ENCODE data around the gene FOSB.
A peak's percentile ranks its signal among the peaks of the same experiment; 100 is the strongest.

The FOSB gene

DNA sequence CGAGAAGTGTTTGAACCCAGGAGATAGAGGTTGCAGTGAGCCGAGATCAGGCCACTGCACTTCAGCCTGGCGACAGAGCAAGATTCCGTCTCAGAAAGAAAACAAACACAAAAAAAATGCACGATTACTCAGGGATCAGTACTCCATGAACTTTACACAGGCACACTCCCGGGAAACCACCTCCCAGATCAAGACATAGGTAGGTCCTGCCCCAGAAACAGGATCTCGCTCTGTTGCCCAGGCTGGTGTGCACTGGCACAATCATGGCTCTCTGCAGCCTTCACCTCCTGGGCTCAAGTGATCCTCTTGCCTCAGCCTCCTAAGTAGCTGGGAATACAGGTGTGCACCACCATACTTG is 50.7 kb downstream of the FOSB start:
- H2BK12ac ChIP-seq (ENCODE audit: low read length in 2 of 2) = no peak overlapping the region
- no peak overlapping the region for H2AK5ac ChIP-seq (ENCODE audit: low read length, severe bottlenecking)
- H3K9me3 ChIP-seq (ENCODE audit: control insufficient read depth, low read length) = no peaks in the 10 kb centered on the region
- H3K18ac ChIP-seq (ENCODE audit: low read depth in 1 of 2, low read length in 2 of 2) = no peak overlapping the region
- no peak overlapping the region for H3K4ac ChIP-seq (ENCODE audit: low read depth in 1 of 2, low read length in 2 of 2)
- no peak overlapping the region for H3K23ac ChIP-seq (ENCODE audit: low read length in 2 of 2)
- H2BK120ac ChIP-seq (ENCODE audit: low read depth, low read length) = no peak overlapping the region
- no peak for DNase-seq
- H2BK5ac ChIP-seq (ENCODE audit: low read depth, low read length, poor library complexity, severe bottlenecking) = no peak overlapping the region
- H3K27ac ChIP-seq (ENCODE audit: low read length, poor library complexity, severe bottlenecking) = no peak overlapping the region
- H2AFZ ChIP-seq (ENCODE audit: low read depth, low read length) = no peak overlapping the region
- H3K79me1 ChIP-seq (replicated peaks; ENCODE audit: low read length, poor library complexity, severe bottlenecking) = peaks cover 23% of the 10 kb centered on the region
- no peak overlapping the region for H4K8ac ChIP-seq (ENCODE audit: low read length)
- no peak overlapping the region for H2BK15ac ChIP-seq (ENCODE audit: low read depth, poor library complexity, severe bottlenecking)
- H3K14ac ChIP-seq (ENCODE audit: low read length in 2 of 2) = no peak overlapping the region
- no peaks in the 10 kb centered on the region for H3K27me3 ChIP-seq (ENCODE audit: control insufficient read depth in 1 of 2, insufficient read depth in 1 of 2, low read length in 2 of 2)
- 90% methylated on average over 7 of the region's 7 CpGs for WGBS
- H3K4me2 ChIP-seq (ENCODE audit: low read length, poor library complexity, severe bottlenecking) = no peak overlapping the region
- H3K4me3 ChIP-seq (ENCODE audit: insufficient read depth in 1 of 2, low read depth in 1 of 2, low read length in 2 of 2) = no peak overlapping the region
- H3K9ac ChIP-seq (ENCODE audit: low read length) = no peak overlapping the region
- H3K4me1 ChIP-seq (ENCODE audit: control insufficient read depth, insufficient read depth, low read depth, low read length) = peaks cover 18% of the 10 kb centered on the region
- peaks cover 27 to 78% of the 10 kb centered on the region in 2 experiments for H3K36me3 ChIP-seq (ENCODE audit: control insufficient read depth in 1 of 2, insufficient read depth in 2 of 2, low read depth in 1 of 2, low read length in 2 of 2)
- no peak overlapping the region for H4K91ac ChIP-seq (ENCODE audit: low read length)

DNA sequence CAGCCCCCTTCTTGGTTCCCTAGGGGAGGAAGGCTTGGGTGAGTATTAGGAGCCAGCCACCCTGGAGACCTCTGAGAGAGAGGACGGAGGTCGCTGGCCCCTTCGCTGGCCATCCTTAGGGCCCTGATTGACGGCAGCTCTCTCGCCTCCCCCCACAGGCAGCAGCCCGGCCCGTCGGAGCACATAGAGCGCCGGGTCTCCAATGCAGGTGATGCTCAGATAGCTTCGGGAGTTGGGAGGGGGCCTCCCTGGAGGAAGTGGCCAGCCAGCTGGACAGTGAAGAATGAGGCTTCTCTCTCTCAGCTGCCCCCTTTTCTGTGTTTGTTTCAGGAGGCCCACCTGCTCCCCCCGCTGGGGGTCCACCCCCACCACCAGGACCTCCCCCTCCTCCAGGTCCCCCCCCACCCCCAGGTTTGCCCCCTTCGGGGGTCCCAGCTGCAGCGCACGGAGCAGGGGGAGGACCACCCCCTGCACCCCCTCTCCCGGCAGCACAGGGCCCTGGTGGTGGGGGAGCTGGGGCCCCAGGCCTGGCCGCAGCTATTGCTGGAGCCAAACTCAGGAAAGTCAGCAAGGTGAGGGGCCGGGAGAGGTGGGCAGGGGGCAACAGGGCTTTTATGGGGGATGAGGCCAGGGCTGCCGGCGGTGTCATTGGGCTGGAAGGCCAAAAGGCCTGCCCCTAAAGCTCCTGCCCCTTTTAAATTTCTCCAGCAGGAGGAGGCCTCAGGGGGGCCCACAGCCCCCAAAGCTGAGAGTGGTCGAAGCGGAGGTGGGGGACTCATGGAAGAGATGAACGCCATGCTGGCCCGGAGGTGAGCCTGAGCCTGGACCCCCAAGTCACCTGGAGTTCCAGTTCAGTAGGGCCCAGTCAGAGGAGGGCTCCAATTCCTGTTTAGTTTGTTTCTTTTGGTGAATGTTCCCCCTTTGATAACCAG is 54.5 kb downstream of the FOSB start:
- H3K9me3 ChIP-seq (ENCODE audit: control insufficient read depth, low read length) = no peaks in the 10 kb centered on the region
- peak overlapping the region; percentile 3 for H3K27ac ChIP-seq (ENCODE audit: low read length, poor library complexity, severe bottlenecking)
- H3K4me3 ChIP-seq (ENCODE audit: insufficient read depth in 1 of 2, low read depth in 1 of 2, low read length in 2 of 2) = no peak overlapping the region
- H4K8ac ChIP-seq (ENCODE audit: low read length) = no peak overlapping the region
- no peak overlapping the region for H2BK12ac ChIP-seq (ENCODE audit: low read length in 2 of 2)
- H3K18ac ChIP-seq (ENCODE audit: low read depth in 1 of 2, low read length in 2 of 2) = no peak overlapping the region
- DNase-seq = no peak
- no peak overlapping the region for H2AFZ ChIP-seq (ENCODE audit: low read depth, low read length)
- H3K4me2 ChIP-seq (ENCODE audit: low read length, poor library complexity, severe bottlenecking) = no peak overlapping the region
- 97% methylated on average over 19 of the region's 24 CpGs for WGBS
- H3K4me1 ChIP-seq (ENCODE audit: control insufficient read depth, insufficient read depth, low read depth, low read length) = peaks cover 5% of the 10 kb centered on the region
- H2AK5ac ChIP-seq (ENCODE audit: low read length, severe bottlenecking) = no peak overlapping the region
- H4K91ac ChIP-seq (ENCODE audit: low read length) = no peak overlapping the region
- H3K27me3 ChIP-seq (ENCODE audit: control insufficient read depth in 1 of 2, insufficient read depth in 1 of 2, low read length in 2 of 2) = no peaks in the 10 kb centered on the region
- H3K4ac ChIP-seq (ENCODE audit: low read depth in 1 of 2, low read length in 2 of 2) = no peak overlapping the region
- H2BK15ac ChIP-seq (ENCODE audit: low read depth, poor library complexity, severe bottlenecking) = no peak overlapping the region
- H2BK120ac ChIP-seq (ENCODE audit: low read depth, low read length) = no peak overlapping the region
- H3K23ac ChIP-seq (ENCODE audit: low read length in 2 of 2) = peak overlapping the region in 1 of 2 experiments; percentile 37
- peaks cover 27% of the 10 kb centered on the region for H3K79me1 ChIP-seq (replicated peaks; ENCODE audit: low read length, poor library complexity, severe bottlenecking)
- H3K14ac ChIP-seq (ENCODE audit: low read length in 2 of 2) = no peak overlapping the region
- no peak overlapping the region for H3K9ac ChIP-seq (ENCODE audit: low read length)
- H2BK5ac ChIP-seq (ENCODE audit: low read depth, low read length, poor library complexity, severe bottlenecking) = no peak overlapping the region
- H3K36me3 ChIP-seq (ENCODE audit: control insufficient read depth in 1 of 2, insufficient read depth in 2 of 2, low read depth in 1 of 2, low read length in 2 of 2) = peaks cover 62 to 81% of the 10 kb centered on the region in 2 experiments

DNA sequence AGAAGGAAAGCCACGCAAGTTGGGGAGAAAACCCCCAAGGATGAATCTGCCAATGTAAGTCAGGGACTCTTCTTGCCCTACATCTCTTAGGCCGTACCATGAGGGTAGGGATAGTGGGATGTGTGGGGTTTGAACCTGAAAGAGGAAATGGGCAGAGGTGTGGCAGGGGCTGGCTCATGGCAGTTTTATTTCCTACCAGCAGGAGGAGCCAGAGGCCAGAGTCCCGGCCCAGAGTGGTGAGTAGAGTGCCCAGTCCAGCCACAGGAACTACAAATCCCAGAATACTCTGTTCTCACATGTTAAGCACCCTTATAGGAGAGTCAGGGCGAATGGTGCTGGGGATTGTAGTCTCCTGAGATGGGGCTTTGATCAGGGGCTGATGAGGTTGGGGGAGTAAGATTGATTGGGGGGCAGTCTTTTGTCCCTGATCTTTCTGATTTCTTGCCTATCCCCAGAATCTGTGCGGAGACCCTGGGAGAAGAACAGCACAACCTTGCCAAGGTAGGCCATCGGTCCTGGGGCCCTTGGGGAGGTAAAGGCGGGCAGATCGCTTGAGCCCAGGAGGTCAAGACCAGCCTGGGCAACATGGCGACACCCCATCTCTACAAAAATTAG is 56.0 kb downstream of the FOSB start:
- 85% methylated on average over 8 of the region's 9 CpGs for WGBS

GRCh38 chr19:45524575-45525129 is 56.9 kb downstream of the FOSB start:
- H3K4me2 ChIP-seq (ENCODE audit: low read length, poor library complexity, severe bottlenecking) = no peak overlapping the region
- H3K27ac ChIP-seq (ENCODE audit: low read length, poor library complexity, severe bottlenecking) = no peak overlapping the region
- H2BK15ac ChIP-seq (ENCODE audit: low read depth, poor library complexity, severe bottlenecking) = no peak overlapping the region
- no peak overlapping the region for H2BK12ac ChIP-seq (ENCODE audit: low read length in 2 of 2)
- peaks cover 53 to 85% of the 10 kb centered on the region in 2 experiments for H3K36me3 ChIP-seq (ENCODE audit: control insufficient read depth in 1 of 2, insufficient read depth in 2 of 2, low read depth in 1 of 2, low read length in 2 of 2)
- no peak overlapping the region for H3K4me3 ChIP-seq (ENCODE audit: insufficient read depth in 1 of 2, low read depth in 1 of 2, low read length in 2 of 2)
- no peak overlapping the region for H3K18ac ChIP-seq (ENCODE audit: low read depth in 1 of 2, low read length in 2 of 2)
- H3K27me3 ChIP-seq (ENCODE audit: control insufficient read depth in 1 of 2, insufficient read depth in 1 of 2, low read length in 2 of 2) = no peaks in the 10 kb centered on the region
- no peak overlapping the region for H2BK5ac ChIP-seq (ENCODE audit: low read depth, low read length, poor library complexity, severe bottlenecking)
- no peak for DNase-seq
- H2BK120ac ChIP-seq (ENCODE audit: low read depth, low read length) = no peak overlapping the region
- H2AFZ ChIP-seq (ENCODE audit: low read depth, low read length) = no peak overlapping the region
- no peaks in the 10 kb centered on the region for H3K9me3 ChIP-seq (ENCODE audit: control insufficient read depth, low read length)
- H4K91ac ChIP-seq (ENCODE audit: low read length) = no peak overlapping the region
- H3K4me1 ChIP-seq (ENCODE audit: control insufficient read depth, insufficient read depth, low read depth, low read length) = peaks cover 18% of the 10 kb centered on the region
- WGBS = 98% methylated on average over 15 of the region's 15 CpGs
- H3K79me1 ChIP-seq (replicated peaks; ENCODE audit: low read length, poor library complexity, severe bottlenecking) = peaks cover 24% of the 10 kb centered on the region
- H3K9ac ChIP-seq (ENCODE audit: low read length) = no peak overlapping the region
- H3K23ac ChIP-seq (ENCODE audit: low read length in 2 of 2) = no peak overlapping the region
- no peak overlapping the region for H3K4ac ChIP-seq (ENCODE audit: low read depth in 1 of 2, low read length in 2 of 2)
- no peak overlapping the region for H3K14ac ChIP-seq (ENCODE audit: low read length in 2 of 2)
- H2AK5ac ChIP-seq (ENCODE audit: low read length, severe bottlenecking) = no peak overlapping the region
- no peak overlapping the region for H4K8ac ChIP-seq (ENCODE audit: low read length)

More for the DNA sequence above, 56.0 kb downstream of the FOSB start:
- DNase-seq = peak; percentile 88
- Histone ChIP-seq H3K9ac (ENCODE audit: low read length) (no peak overlapping the region), H3K4ac (ENCODE audit: low read depth in 1 of 2, low read length in 2 of 2) (no peak overlapping the region), H3K36me3 (ENCODE audit: control insufficient read depth in 1 of 2, insufficient read depth in 2 of 2, low read depth in 1 of 2, low read length in 2 of 2) (peaks cover 55 to 80% of the 10 kb centered on the region in 2 experiments), H3K27ac (ENCODE audit: low read length, poor library complexity, severe bottlenecking) (peak overlapping the region; percentile 37), H3K14ac (ENCODE audit: low read length in 2 of 2) (no peak overlapping the region), H2BK12ac (ENCODE audit: low read length in 2 of 2) (no peak overlapping the region), H3K4me1 (ENCODE audit: control insufficient read depth, insufficient read depth, low read depth, low read length) (peaks cover 14% of the 10 kb centered on the region), H2BK120ac (ENCODE audit: low read depth, low read length) (no peak overlapping the region), H3K27me3 (ENCODE audit: control insufficient read depth in 1 of 2, insufficient read depth in 1 of 2, low read length in 2 of 2) (no peaks in the 10 kb centered on the region), H3K23ac (ENCODE audit: low read length in 2 of 2) (no peak overlapping the region), H3K9me3 (ENCODE audit: control insufficient read depth, low read length) (no peaks in the 10 kb centered on the region), H3K79me1 (replicated peaks; ENCODE audit: low read length, poor library complexity, severe bottlenecking) (peaks cover 24% of the 10 kb centered on the region), H3K18ac (ENCODE audit: low read depth in 1 of 2, low read length in 2 of 2) (no peak overlapping the region), H2BK15ac (ENCODE audit: low read depth, poor library complexity, severe bottlenecking) (no peak overlapping the region), H4K91ac (ENCODE audit: low read length) (no peak overlapping the region), H2AFZ (ENCODE audit: low read depth, low read length) (no peak overlapping the region), H3K4me2 (ENCODE audit: low read length, poor library complexity, severe bottlenecking) (no peak overlapping the region), H2AK5ac (ENCODE audit: low read length, severe bottlenecking) (peak overlapping the region; percentile 35), H3K4me3 (ENCODE audit: insufficient read depth in 1 of 2, low read depth in 1 of 2, low read length in 2 of 2) (no peak overlapping the region), H4K8ac (ENCODE audit: low read length) (no peak overlapping the region), H2BK5ac (ENCODE audit: low read depth, low read length, poor library complexity, severe bottlenecking) (no peak overlapping the region)

Data from mesenchymal stem cell (in vitro differentiated cells and primary cell).